ENCODE measurements around the gene TUBA3E.
"Not testable (repeated sequence)": the region's sequence is repeated elsewhere in the genome, so short reads cannot be mapped to it uniquely, and the experiment has no call there.

TUBA3E gene

DNA sequence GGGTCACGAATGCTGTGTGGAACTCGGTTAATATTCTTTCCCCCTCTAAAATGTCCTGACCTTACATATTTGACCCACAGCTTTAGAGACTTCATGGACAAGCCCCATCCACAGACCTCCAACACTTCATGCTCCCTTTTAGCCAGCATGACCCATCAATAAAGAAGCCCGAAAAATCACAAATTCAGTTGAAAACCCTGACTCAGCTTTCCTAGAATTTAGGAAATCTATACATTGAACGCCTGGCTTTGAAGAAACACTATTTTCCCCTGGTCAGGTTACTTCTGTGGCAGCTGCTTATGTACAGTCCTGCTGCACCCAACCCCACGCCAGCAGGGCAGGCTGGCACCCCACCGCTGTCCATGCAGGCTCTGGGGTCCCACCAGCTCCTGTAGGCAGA, 6.9 kb downstream of the TUBA3E start:
- DNase-seq (ENCODE audit: low spot score) = not testable (repeated sequence)

DNA sequence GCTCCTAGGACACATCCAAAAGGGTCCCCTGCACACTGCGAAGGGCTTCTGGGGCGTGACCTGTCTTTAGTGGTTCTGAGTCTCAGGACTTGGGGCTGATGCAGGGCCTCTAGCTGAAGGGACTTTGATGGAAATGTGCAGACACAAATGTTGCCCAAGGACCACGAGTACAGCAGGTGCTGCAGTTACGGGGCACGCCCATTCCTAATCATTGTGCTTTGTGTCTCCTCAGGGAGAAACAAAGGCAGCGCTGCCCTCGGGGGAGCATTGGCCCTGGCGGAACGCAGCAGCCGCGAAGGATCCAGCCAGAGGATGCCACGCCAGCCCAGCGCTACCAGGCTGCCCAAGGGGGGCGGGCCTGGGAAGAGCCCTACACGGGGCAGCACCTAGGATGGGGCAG, 8.0 kb downstream of the TUBA3E start:
- DNase-seq (ENCODE audit: low spot score) = no peak

DNA sequence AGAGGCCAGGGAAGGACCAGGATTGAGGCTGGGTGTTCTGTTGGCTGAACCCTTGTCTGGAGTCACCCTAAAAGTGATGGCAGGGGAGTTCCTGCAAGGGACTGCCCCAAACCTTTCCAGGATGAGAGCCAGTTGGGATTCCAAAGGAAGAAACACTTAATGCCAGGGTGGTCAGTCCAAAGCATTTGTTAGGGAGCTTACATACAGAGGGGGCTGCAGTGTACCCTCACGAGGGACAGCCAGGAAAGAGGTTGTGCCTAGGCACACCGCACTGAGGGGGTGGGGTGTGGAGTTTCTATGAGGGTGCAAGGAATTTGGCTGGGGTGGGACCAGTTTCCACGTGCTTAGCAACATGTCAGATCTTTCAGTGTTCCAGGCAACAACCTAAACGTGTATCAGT, 9.3 kb downstream of the TUBA3E start:
- DNase-seq (ENCODE audit: low spot score) = not testable (repeated sequence)

DNA sequence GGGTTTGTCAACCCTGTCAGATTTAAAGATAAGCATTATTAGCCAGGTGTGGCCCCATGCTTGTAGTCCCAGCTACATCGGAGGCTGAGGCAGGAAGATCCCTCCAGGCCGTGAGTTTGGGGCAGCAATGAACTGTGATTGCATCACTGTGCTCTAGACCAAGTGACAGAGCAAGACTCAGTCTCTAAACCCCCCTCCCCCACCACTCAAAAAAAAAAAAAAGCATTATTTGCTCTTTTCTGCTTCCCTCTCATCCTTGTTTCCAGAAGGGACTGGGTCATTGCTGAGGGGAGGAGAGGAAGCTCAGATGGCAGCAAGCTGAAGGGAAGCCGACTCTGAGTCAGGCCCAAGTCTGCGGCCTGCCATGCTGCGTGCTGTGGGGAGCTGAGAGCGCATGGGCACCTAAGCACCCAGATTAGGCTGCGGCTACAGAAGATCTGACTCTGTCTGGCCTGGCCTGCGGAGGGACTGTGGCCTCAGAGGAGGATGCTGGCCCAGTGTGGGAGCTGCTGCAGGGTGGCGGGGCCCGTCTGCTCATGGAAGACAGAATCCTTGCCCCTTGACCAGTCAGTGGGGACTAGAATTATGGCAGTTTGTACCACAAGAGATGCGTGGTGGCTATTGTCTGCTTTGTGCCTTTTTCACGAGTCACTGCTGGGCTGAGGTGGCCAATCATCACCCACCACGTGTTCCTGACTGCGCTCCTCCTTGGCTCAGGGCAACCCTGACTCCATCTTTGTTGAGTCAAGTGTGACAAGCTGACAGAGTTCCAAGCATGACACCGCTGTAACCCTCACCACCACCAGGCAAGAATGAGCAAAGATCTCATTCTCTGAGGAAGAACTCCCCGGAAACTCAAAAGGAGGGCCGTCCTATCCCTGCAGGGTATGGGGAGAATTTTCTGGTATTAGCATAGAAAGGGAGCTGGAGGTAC, 10.1 kb downstream of the TUBA3E start:
- DNase-seq (ENCODE audit: low spot score) = not testable (repeated sequence)

DNA sequence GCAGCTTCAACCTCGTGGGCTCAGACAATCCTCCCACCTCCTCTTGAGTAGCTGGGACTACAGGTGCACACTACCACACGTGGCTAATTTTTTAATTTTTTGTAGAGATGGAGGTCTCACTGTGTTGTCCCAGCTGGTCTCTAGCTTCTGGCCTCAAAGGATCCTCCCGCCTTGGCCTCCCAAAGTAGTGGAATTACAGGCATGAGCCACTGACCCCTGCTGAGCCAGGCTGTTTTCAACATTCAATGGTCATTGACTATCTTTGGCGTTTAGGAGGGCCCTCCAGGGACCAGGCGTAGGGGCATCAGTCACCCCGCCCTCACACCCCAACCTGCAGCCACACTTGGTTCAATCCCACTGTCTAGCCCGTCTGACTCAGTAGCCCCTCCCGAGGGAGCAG, 11.0 kb downstream of the TUBA3E start:
- no peak for DNase-seq (ENCODE audit: low spot score)

DNA sequence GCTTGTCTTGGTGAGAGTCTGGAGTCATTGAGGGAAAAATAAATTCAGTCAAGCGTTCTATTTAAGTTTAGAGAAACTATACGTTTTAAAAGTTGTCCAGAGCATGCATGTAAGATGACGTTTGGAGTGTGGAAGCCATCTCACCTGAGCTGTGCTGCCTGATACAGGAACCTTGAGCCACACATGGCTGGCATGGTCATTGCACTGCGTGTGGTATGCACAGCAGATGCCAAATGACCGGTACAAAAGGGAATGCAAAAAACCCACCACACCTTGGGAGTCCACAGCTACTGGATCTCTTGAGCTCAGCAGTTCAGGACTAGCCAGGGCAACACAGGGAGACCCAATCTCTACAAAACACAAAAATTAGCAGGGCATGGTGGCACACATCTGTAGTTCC, 11.8 kb downstream of the TUBA3E start:
- DNase-seq (ENCODE audit: low spot score) = no peak

DNA sequence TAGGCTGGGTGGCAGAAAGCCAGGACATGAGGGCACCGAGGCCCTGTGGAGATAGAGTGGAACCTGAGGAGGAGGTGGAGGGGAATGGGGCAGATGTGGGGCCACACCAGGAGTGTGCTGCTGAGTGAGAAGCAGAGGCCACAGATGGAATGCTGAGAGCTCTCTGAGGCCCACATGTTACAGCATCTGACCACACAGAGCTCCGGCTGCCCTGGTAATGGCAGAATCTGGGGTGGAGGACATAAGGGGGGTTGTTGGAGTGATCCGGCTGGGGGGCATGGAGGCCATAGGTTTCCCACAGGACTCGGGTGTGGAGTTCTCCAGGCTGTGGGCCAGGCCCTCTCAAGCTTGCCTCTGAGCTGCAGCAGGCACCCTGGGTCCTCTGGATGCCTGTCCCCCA, 12.3 kb downstream of the TUBA3E start:
- no peak for DNase-seq (ENCODE audit: low spot score)

DNA sequence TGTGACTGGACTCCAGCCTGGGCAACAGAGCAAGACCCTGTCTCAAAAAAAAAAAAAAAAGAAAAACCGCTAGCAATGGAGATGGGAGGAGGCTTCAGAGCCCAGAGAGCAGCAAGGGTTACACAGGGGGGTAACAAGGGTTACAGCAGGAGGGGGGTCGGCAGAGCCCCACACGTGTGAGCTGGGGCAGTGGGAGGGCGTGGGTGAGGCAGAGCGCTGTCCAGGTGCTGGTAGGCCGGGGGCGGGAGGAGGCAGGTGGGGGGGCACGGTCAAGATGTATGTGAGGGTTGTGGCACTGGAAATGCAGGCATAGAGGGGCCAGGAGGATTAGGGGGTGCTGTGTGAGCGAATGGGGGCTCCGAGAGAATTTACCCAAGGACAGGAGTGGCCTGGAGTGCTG, 12.8 kb downstream of the TUBA3E start:
- DNase-seq (ENCODE audit: low spot score) = no peak

DNA sequence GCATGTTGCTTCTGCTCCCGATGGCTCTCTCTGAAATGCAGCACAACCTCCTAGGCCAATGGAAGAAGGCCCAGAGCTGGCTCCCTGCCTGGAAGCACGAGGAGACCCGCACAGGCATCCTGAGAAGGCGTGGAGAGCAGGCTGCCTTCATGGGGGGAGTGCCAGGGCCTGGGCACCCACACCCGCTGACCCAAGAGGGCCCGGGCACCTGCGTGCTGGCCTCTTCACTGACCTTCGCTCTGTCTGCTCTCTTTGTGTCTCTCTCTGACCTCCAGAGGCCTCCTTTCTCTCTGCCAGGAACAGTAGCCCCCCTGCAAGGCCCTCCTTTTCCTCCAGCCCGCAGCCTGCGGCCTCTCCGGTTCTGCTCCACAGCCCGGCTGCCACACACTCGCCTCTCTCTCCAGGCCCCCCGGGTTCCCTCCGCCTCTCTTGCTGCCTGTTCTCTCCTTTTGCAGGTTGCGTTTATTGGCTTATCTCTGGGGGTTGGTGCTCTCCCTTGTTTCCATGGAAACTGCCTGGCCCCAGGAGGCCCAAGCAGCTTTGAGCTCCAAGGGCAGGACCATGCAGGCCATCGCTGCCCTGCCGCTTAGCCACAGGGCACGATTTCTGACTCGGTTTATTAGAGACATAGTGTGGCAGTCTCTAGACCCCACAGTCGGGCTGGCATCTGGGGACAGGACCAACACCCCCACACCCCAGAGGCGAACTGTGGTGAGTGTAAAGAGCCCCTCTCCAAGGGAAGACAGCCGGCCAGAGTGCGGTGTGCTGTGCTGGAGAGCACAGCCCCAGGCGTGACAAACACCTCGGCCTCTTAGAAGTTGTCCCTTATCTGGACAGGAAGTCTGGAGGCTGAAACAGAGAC, 14.5 kb downstream of the TUBA3E start:
- DNase-seq (ENCODE audit: low spot score) = no peak

DNA sequence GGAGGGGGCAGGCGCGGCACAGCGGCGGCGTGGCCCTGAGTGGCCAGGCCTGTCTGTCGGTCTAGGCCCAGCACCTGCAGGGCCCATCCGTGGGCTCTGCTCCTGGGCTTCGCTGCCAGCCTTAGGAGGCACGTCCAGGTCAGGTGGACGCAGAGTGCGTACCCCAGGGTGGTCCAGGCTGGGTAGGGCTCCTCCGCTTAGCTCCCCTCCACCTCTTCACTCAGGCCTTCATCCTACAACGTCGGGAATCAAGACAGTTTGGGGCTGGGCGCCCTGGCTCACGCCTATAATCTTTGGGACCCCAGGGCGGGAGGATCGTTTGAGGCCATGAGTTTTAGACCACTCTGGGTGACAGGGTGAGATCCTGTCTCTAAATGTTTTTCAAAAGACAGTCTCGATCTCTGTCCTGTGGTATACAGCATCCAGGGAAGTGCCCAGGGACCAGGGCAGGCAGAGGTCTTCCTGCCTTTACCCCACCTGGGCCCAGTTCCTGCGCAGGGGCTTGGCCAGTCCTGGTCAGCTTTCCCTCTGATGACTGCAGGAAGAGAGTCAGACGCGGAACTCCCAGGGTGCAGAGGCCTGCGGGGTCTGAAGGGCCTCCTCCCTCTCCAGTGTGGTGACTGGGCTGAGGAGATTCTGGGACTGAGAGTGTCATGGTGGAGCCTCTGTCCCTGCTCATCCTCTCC, 15.3 kb downstream of the TUBA3E start:
- DNase-seq (ENCODE audit: low spot score) = not testable (repeated sequence)

DNA sequence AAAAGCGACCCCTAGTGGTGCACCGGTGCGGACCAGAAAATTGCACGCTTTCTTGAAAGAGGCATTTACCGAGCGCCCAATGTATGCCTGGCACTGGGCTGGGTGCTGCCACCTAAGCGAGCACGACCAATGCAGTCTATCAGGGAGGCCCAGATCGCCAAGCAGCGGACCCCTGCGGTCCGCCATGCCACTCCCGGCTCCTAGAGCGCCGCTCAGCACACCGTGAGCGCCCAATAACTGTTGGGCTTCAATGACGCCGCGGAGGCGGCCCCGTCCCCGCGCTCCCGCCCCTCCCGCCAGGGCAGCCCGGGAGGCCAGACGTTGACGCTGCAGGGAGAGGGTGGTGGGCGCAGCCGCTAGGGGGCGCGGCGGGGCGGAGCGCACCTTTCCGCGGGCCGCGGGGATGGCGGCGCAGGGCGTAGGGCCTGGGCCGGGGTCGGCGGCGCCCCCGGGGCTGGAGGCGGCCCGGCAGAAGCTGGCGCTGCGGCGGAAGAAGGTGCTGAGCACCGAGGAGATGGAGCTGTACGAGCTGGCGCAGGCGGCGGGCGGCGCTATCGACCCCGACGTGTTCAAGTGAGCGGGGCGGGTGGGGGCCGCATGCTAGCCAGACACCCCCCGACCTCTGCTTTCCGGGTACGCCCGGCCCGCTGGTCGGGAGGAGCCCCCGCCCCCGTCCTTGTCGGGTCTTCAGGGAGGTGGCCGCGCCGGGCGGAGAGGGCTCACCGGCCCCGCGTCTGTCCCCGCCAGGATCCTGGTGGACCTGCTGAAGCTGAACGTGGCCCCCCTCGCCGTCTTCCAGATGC, 16.2 kb downstream of the TUBA3E start, which contains the start of gene MZT2B:
Gene MZT2B, plus strand, starts transcription at position 383 of the 803 bp plus-strand sequence. Its CDS starts 21 bp downstream, at position 404.
- peak; percentile 93 for DNase-seq (ENCODE audit: low spot score)

DNA sequence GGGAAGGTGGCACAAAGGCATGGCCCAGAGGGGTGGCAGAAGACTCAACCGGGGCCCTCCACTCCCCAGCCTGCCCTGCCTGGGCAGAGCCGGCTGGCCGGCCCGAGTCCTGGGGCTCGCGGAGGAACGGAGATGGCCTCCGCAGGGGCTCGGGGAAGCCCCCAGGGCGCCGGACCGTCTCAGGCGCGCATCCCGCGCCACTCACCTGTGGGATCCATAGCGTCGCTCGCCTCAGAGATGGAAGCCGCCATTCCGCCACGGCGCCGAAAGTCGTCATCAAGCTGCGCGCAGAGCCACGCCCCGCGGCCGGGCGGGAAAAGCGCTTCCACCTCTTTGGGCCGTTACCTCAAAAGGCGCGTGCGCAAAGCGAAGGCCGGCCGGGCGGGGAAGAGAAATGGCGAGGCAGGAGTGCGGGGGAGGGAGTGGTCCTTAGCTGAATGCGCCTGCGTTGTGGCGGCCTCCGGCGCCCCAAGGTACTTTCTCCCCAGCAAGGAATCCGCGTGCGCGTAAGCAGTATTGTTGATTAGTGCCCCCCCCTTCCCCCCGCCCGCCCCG, 16.8 kb downstream of the TUBA3E start, which contains the start of gene SMPD4:
Gene SMPD4, minus strand, starts transcription at position 278 of the 555 bp plus-strand sequence. CDS start 5,010 bp downstream, outside the sequence.
- DNase-seq (ENCODE audit: low spot score) = peak; percentile 89

DNA sequence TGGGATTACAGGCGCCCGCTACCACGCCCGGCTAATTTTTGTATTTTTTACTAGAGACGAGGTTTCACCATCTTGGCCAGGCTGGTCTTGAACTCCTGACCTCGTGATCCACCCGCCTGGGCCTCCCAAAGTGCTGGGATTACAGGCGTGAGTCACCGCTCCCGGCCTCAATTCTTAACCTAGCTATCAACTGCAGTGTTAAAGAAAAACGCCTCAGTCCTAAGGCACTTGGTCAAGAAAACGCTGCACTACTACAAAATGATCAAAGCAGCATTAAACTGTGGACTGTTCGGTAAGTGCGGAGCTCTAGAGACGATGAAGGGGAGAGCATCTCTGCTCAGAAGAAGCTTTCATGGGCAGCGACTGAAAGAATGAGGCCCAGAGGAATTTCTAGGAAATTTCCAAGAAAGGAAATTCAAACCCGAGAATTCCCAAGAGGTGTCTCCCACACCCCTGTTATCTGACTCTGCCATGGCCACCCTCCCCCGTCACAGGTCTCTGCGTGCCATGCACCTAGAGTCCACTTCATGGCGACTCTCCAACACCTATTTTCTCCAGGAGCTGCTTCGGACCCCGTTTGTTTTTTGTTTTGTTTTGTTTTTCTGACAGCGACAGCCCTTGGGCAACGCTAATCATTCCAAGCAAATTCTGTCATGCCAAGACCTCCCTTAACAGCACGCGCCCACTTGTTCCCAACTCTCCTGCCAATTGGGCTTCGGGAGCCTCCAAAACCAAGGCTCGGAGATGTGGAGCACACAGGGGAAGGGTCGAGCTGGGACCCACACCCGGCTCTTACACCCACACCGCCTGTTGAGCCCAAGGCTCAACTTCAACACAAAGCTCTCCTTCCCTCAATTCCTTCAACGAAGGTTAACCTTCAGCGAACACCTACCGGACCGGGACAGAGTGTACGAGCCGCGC, 17.6 kb downstream of the TUBA3E start:
- not testable (repeated sequence) for DNase-seq (ENCODE audit: low spot score)

DNA sequence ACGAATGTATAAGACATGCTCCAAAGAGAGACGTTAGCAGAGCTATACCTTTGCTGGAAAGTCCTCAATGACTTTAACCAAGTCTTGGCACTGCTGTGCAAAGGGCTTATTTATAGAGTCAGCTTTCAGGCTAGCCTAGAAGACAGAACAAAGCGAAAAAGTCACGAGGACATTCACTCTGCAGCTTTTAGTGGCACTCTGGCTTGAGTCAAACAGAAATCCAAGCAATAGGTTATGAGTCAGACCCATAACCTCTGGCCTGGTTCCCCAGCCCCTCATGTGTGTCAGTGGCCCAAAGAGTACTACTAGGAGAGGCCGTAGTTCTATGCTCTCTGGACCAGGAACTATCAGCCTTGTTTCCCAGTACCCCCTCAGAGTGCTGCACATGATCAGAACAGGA, 23.4 kb downstream of the TUBA3E start:
- DNase-seq (ENCODE audit: low spot score) = not testable (repeated sequence)

DNA sequence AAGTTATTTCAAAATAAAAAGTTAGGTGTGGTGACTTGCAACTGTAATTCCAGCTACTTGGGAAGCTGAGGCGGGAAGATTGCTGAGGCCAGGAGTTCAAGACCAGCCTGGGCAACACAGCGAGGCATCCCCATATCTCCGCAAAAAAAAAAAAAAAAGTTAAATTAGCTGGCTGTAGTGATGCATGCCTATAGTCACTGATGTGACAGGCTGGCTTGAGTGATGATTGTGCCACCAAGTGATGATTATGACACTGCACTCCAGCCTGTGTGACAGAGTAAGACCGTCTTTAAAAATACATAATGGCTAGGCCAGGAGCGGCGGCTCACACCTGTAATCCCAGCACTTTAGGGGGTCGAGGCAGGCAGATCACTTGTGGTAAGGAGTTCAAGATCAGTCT, 28.3 kb downstream of the TUBA3E start:
- no peak for DNase-seq (ENCODE audit: low spot score)

DNA sequence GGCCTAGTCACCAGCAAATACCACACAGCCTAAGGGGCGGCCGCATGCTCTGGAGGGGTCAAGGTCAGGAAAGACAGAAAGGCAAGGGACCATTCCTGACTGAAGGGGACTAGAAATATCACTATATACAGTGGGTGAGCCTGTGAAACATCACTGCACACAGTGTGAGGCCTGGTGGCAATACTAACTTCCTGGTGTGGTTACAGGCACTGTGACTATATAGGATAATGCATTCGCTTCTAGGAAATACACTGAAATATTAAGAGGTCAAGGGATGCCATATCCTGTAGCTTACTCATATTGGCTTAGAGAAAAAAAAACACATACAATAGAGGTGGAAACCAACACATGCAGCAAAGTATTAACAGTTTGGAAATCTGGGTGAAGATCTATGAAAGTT, 29.1 kb downstream of the TUBA3E start:
- not testable (repeated sequence) for DNase-seq (ENCODE audit: low spot score)

DNA sequence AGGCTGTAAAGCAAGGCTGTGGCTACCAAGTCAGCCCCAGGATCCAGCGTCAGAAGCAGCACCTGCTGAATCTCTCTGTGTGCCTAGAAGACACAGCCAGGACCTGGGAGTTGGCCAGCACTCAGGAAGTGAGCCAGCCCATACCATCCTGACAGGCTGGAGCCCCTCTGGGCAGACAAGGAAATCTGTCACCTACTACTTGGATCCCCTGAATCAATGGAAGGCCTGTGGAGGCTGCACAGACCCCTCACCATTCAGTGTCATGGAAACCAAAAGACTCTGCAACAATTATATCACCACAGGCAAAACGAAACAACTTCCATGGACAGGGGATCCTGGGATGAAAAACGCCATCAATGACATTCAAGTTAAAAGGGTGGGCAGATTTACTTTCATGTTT, 31.6 kb downstream of the TUBA3E start:
- DNase-seq (ENCODE audit: low spot score) = not testable (repeated sequence)

DNA sequence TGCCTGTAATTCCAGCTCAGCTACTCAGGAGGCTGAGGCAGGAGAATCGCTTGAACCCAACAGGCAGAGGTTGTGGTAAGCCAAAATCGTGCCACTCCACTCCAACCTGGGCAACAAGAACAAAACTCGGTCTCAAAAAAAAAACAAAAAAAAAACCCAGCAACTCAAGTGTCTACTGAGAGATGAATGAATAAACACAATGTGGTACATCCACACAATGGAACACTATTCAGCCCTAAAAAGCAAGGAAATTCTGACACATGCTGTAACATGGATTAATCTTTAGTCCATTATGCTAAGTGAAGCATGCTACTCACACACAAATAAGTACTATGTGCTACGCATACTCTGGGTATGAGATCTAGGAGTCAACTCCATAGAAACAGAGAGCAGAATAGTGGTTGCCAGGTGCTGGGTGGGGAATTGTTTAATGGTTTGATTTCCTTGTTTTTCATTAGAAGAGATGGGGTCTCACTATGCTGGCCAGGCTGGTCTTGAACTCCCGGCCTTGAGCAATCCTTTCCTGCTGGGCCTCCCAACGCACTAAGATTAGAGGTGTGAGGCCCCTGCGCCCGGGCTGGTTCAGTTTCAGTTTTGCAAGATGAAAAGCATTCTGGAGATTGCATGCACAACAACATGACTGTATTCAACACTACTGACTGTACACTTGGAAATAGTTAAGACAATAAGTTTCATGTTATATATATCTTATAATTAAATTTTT, 32.8 kb downstream of the TUBA3E start:
- no peak for DNase-seq (ENCODE audit: low spot score)

DNA sequence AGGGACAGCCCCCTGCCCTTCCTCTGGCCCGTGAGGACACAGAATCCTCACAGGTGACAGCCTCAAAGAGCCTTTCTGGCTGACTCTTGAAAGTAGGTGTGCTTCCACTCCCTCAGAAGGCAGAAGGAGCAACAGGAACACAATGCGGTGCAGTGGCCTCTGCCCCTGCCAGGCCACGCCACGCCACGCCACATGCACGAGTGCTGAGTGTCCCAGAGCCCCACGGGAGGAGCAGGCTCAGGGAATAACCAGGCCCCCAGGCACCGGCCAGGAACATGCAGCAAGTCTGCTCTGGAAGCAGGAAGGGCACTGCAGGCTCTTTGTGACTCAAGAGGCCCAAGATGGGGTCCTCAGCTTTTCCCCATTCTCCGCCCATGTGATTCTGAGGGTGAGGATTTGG, 35.3 kb downstream of the TUBA3E start:
- DNase-seq (ENCODE audit: low spot score) = no peak
